SU-DHL-6 (cell line): Measurements from ENCODE around the gene ANK3.

ENCODE experiments used
- H2AFZ ChIP-seq: fragments of 200-600 bp; sonication (generic); 2 replicates; pipeline ENCODE4 v1.6.1; 2014; ENCODE audit warnings: low read depth, mild to moderate bottlenecking, moderate library complexity, mixed read lengths, antibody characterized with exemption, low read length; ENCODE audit not compliant: severe bottlenecking
- H3F3A ChIP-seq: fragments of 200-600 bp; shearing (Covaris generic); 2 replicates; pipeline ENCODE4 v1.6.0; 2016; ENCODE audit warnings: antibody characterized with exemption, mild to moderate bottlenecking; ENCODE audit not compliant: insufficient read depth
- H3K27ac ChIP-seq: fragments of 200-600 bp; sonication (generic); 2 replicates; pipeline ENCODE4 v1.5.1; 2016; ENCODE audit warnings: low read depth, mild to moderate bottlenecking, low read length, moderate library complexity, mixed read lengths
- H3K27me3 ChIP-seq: fragments of 200-600 bp; sonication (generic), shearing (Covaris generic); 2 replicates; pipeline ENCODE4 v1.6.0; 2014; ENCODE audit warnings: mild to moderate bottlenecking, low read length
- H3K36me3 ChIP-seq: fragments of 200-600 bp; sonication (generic); 2 replicates; pipeline ENCODE4 v1.6.1; 2014; ENCODE audit warnings: mild to moderate bottlenecking, low read length, mixed read lengths
- H3K4me2 ChIP-seq: fragments of 300-600, 200-600 bp; shearing (Covaris generic), sonication (generic); 2 replicates; pipeline ENCODE4 v1.6.0; 2014; ENCODE audit warnings: low read length, low read depth, mild to moderate bottlenecking; ENCODE audit not compliant: poor library complexity, severe bottlenecking
- H3K4me3 ChIP-seq: fragments of 200-600 bp; sonication (generic); 2 replicates; pipeline ENCODE4 v1.5.1; 2014; ENCODE audit warnings: antibody characterized with exemption, low read length, mild to moderate bottlenecking, mixed read lengths; ENCODE audit not compliant: insufficient read depth, poor library complexity, severe bottlenecking
- H3K79me2 ChIP-seq: fragments of 200-600 bp; sonication (generic); 2 replicates; pipeline ENCODE4 v1.6.1; 2014; ENCODE audit warnings: mild to moderate bottlenecking, low read length, moderate library complexity; ENCODE audit not compliant: insufficient read depth
- H3K9ac ChIP-seq: fragments of 200-600 bp; sonication (generic); 2 replicates; pipeline ENCODE4 v1.7.0; 2014; ENCODE audit warnings: mild to moderate bottlenecking, low read length
- H3K9me2 ChIP-seq: fragments of 200-600 bp; sonication (generic); replicated peaks from 2 replicates; pipeline ENCODE4 v1.6.1; 2014; ENCODE audit warnings: low read length; ENCODE audit not compliant: insufficient read depth
- H3K9me3 ChIP-seq: fragments of 200-600 bp; sonication (generic); 2 replicates; pipeline ENCODE4 v1.6.1; 2014; ENCODE audit warnings: low read length, mixed read lengths; ENCODE audit not compliant: insufficient read depth
- H4K20me1 ChIP-seq: fragments of 200-600 bp; sonication (generic); 2 replicates; pipeline ENCODE4 v1.6.1; 2014; ENCODE audit warnings: low read depth, mild to moderate bottlenecking, antibody characterized with exemption, low read length, moderate library complexity, mixed read lengths
- CTCF ChIP-seq: fragments of 200-600 bp; sonication (generic); IDR thresholded peaks from one replicate; pipeline ENCODE4 v1.5.1; 2017; ENCODE audit warnings: antibody characterized with exemption, mild to moderate bottlenecking, low read length, moderate library complexity; ENCODE audit not compliant: insufficient read depth, poor library complexity, severe bottlenecking
- EZH2phosphoT487 ChIP-seq: fragments of 200-600 bp; sonication (generic), shearing (Covaris generic); conservative IDR thresholded peaks from 2 replicates; pipeline ENCODE4 v1.6.1; 2018; ENCODE audit warnings: mild to moderate bottlenecking, antibody characterized with exemption, low read length, moderate library complexity, mixed read lengths

Gene ANK3

GRCh38 chr10:60394446-60394845 lies 4.8 kb upstream of the ANK3 start:
- Histone ChIP-seq H4K20me1 (no peaks in the 10 kb centered on the region), H3K27me3 (no peaks in the 10 kb centered on the region), H3K9me3 (no peaks in the 10 kb centered on the region), H3K4me2 (no peak overlapping the region), H3F3A (no peaks in the 10 kb centered on the region), H3K9me2 (no peaks in the 10 kb centered on the region), H3K79me2 (no peaks in the 10 kb centered on the region), H2AFZ (peak overlapping the region; percentile 16), H3K4me3 (no peak overlapping the region), H3K36me3 (no peaks in the 10 kb centered on the region), H3K27ac (no peak overlapping the region), H3K9ac (no peak overlapping the region)
- TF ChIP-seq EZH2phosphoT487 (no peak), CTCF (no peak)

DNA sequence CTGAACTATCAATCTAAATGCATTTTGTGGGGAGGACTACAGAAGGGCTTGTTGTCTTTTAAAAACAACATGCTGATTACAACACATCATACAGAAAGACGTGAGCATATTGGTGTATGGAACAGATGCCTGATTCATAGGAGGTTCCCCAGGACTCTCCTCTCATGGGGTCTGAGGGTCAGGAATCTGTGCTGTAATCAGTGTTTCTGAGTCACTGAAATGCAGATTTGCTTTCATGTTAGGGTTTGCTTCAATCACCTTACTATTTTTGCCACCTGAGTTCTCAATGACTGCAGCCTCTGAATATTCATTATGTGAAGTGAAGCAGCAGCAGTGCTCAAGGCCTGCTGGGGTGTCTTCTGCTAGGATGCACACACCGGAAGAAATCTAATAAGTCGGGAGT lies 550 bp upstream of the ANK3 start:
- H3K9me3 ChIP-seq = no peaks in the 10 kb centered on the region
- H3K4me2 ChIP-seq = peak overlapping the region; percentile 66
- H3F3A ChIP-seq = no peaks in the 10 kb centered on the region
- no peaks in the 10 kb centered on the region for H3K27me3 ChIP-seq
- no peaks in the 10 kb centered on the region for H3K9me2 ChIP-seq
- H3K27ac ChIP-seq = peak overlapping the region; percentile 51
- peak overlapping the region; percentile 48 for H3K4me3 ChIP-seq
- H4K20me1 ChIP-seq = no peaks in the 10 kb centered on the region
- H3K36me3 ChIP-seq = no peaks in the 10 kb centered on the region
- no peaks in the 10 kb centered on the region; the same call in 1 of the 2 replicates for H3K79me2 ChIP-seq
- peak overlapping the region; percentile 51 for H3K9ac ChIP-seq
- TF ChIP-seq EZH2phosphoT487 (no peak), CTCF (no peak)
- H2AFZ ChIP-seq = peak overlapping the region; percentile 29

DNA sequence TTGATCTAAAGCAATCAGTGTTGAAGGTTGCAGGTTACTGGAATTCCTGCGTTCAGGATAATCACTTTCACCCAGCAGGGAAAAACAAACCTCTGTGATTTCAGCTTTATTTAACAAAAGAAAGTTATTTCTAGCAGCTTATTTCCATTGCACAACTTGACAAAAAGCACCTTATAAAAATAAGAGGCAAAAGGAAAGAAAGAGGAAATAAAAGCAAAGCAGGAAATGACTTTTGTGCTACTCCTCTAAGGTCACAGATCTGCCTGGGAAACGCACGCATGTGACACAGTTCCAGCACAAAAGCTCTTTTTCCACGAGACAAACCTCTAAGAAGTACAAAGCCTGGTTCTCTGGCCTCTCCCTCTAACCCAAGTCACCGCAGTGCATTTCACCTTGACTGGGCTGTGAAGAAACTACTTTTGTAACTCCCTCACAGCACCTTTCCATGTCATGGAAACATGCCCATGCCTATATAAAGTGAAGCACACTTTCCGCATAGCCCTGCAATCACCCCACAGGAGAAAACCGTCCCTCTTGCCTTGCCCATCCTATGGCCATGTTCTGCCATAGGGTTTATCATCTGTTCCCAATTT lies 870 bp downstream of the ANK3 start:
- Histone ChIP-seq H3K27ac (peak overlapping the region; percentile 51), H4K20me1 (no peaks in the 10 kb centered on the region)

More for the DNA sequence above, 870 bp downstream of the ANK3 start:
- peak overlapping the region; percentile 42 for H2AFZ ChIP-seq
- H3K4me2 ChIP-seq = peak overlapping the region; percentile 66
- H3K27me3 ChIP-seq = no peaks in the 10 kb centered on the region
- no peaks in the 10 kb centered on the region for H3K36me3 ChIP-seq
- H3K79me2 ChIP-seq = no peaks in the 10 kb centered on the region; the same call in 1 of the 2 replicates
- H3K4me3 ChIP-seq = peak overlapping the region; percentile 48
- peak overlapping the region; percentile 51 for H3K9ac ChIP-seq
- no peaks in the 10 kb centered on the region for H3F3A ChIP-seq
- TF ChIP-seq CTCF = no peak
- no peak for TF ChIP-seq EZH2phosphoT487
- no peaks in the 10 kb centered on the region for H3K9me3 ChIP-seq
- H3K9me2 ChIP-seq = no peaks in the 10 kb centered on the region
